Neural cell (in vitro differentiated cells): ENCODE measurements around the gene SMAD7. TPM values are rescaled to one million over a fixed set of nuclear protein-coding genes. Genes with fewer than 3 reads are reported as not detected.

Experiments
- H2AFZ ChIP-seq: fragments of 200-600, 300-800 bp; sonication (generic), shearing (Covaris generic); 2 replicates; pipeline ENCODE4 v1.6.0; 2014; ENCODE audit warnings: low read depth, mild to moderate bottlenecking, antibody characterized with exemption, low read length, moderate library complexity
- H3F3A ChIP-seq: fragments of 200-600 bp; shearing (Covaris generic); 2 replicates; pipeline ENCODE4 v1.6.1; 2016; ENCODE audit warnings: mild to moderate bottlenecking, moderate library complexity, mixed read lengths, antibody characterized with exemption, low read length; ENCODE audit not compliant: insufficient read depth, poor library complexity, severe bottlenecking
- H3K27ac ChIP-seq: fragments of 200-600, 300-800 bp; sonication (generic), shearing (Covaris generic); 2 replicates; pipeline ENCODE4 v1.5.1; 2014; ENCODE audit warnings: mild to moderate bottlenecking, low read length, moderate library complexity
- H3K27me3 ChIP-seq: fragments of 300-800, 200-600 bp; sonication (generic), shearing (Covaris generic); 2 replicates; pipeline ENCODE4 v1.6.0; 2014; ENCODE audit warnings: mild to moderate bottlenecking, low read depth, low read length, moderate library complexity; ENCODE audit not compliant: insufficient read depth
- H3K36me3 ChIP-seq: fragments of 300-800, 200-600 bp; sonication (generic), shearing (Covaris generic); 2 replicates; pipeline ENCODE4 v1.5.1; 2014; ENCODE audit warnings: mild to moderate bottlenecking, antibody characterized with exemption, low read length, moderate library complexity; ENCODE audit not compliant: insufficient read depth
- H3K4me2 ChIP-seq: fragments of 300-800, 200-600 bp; sonication (generic), shearing (Covaris generic); 2 replicates; pipeline ENCODE4 v1.6.0; 2014; ENCODE audit warnings: mild to moderate bottlenecking, low read length
- H3K4me3 ChIP-seq: fragments of 300-800, 200-600 bp; sonication (generic), shearing (Covaris generic); 2 replicates; pipeline ENCODE4 v1.5.1; 2014; ENCODE audit warnings: mild to moderate bottlenecking, low read length, moderate library complexity
- H3K79me2 ChIP-seq: fragments of 200-600 bp; shearing (Covaris generic); replicated peaks from 2 replicates; pipeline ENCODE4 v1.6.0; 2014; ENCODE audit warnings: mild to moderate bottlenecking, low read length, moderate library complexity; ENCODE audit not compliant: insufficient read depth
- H3K9ac ChIP-seq: fragments of 300-800, 200-600 bp; sonication (generic), shearing (Covaris generic); 2 replicates; pipeline ENCODE4 v1.6.1; 2016; ENCODE audit warnings: mild to moderate bottlenecking, low read length, mixed read lengths
- H3K9me2 ChIP-seq: fragments of 200-600 bp; shearing (Covaris generic); 2 replicates; pipeline ENCODE4 v1.6.1; 2016; ENCODE audit warnings: mild to moderate bottlenecking, low read length, mixed read lengths; ENCODE audit not compliant: insufficient read depth
- H3K9me3 ChIP-seq: fragments of 200-600, 300-800 bp; sonication (generic), shearing (Covaris generic); 2 replicates; pipeline ENCODE4 v1.6.1; 2016; ENCODE audit warnings: mild to moderate bottlenecking, mixed run types, low read length, moderate library complexity, mixed read lengths
- H4K20me1 ChIP-seq: fragments of 200-600 bp; shearing (Covaris generic); 2 replicates; pipeline ENCODE4 v1.6.1; 2016; ENCODE audit warnings: mild to moderate bottlenecking, mixed run types; ENCODE audit not compliant: insufficient read depth
- CTCF ChIP-seq: fragments of 450-650 bp; IDR thresholded peaks from 2 replicates; pipeline ENCODE4 v1.5.1; 2014; ENCODE audit warnings: antibody characterized with exemption, mild to moderate bottlenecking, moderate library complexity; ENCODE audit not compliant: poor library complexity, severe bottlenecking
- EP300 ChIP-seq: fragments of 450-650 bp; conservative IDR thresholded peaks from 2 replicates; pipeline ENCODE4 v1.6.1; 2014; ENCODE audit warnings: antibody characterized with exemption, mild to moderate bottlenecking, moderate library complexity; ENCODE audit not compliant: poor library complexity, severe bottlenecking
- EZH2 ChIP-seq: fragments of 200-600, 300-800 bp; shearing (Covaris generic), sonication (generic); IDR thresholded peaks from 2 replicates; pipeline ENCODE4 v1.6.1; 2014; ENCODE audit warnings: antibody characterized with exemption, low read length, borderline replicate concordance, mild to moderate bottlenecking; ENCODE audit not compliant: insufficient read depth, poor library complexity, severe bottlenecking
- MXI1 ChIP-seq: fragments of 450-650 bp; conservative IDR thresholded peaks from 2 replicates; pipeline ENCODE4 v1.6.1; 2014; ENCODE audit warnings: antibody characterized with exemption, mild to moderate bottlenecking; ENCODE audit not compliant: poor library complexity, severe bottlenecking
- POLR2AphosphoS5 ChIP-seq: IDR thresholded peaks from 2 replicates; pipeline ENCODE4 v1.6.1; 2012
- RAD21 ChIP-seq: fragments of 450-650 bp; conservative IDR thresholded peaks from 2 replicates; pipeline ENCODE4 v1.6.1; 2014; ENCODE audit warnings: antibody characterized with exemption, mild to moderate bottlenecking, moderate library complexity
- REST ChIP-seq: IDR thresholded peaks from 2 replicates; pipeline ENCODE4 v1.6.1; 2012; ENCODE audit warnings: borderline replicate concordance
- SMC3 ChIP-seq: fragments of 450-650 bp; conservative IDR thresholded peaks from 2 replicates; pipeline ENCODE4 v1.6.1; 2014; ENCODE audit warnings: antibody characterized with exemption, mild to moderate bottlenecking, moderate library complexity; ENCODE audit not compliant: poor library complexity
- TAF1 ChIP-seq: IDR thresholded peaks from 2 replicates; pipeline ENCODE4 v1.6.1; 2012; ENCODE audit warnings: low read depth
- polyA plus RNA-seq: library from polyadenylated mRNA; depleted of rRNA; stranded (reverse); fragments of >200 nt; gene quantifications from 2 replicates; pipeline ENCODE4 v1.2.3, GENCODE V29; 2014

Gene SMAD7
- polyA plus RNA-seq, 1 donor from 2014 or later: 3.8 TPM

DNA sequence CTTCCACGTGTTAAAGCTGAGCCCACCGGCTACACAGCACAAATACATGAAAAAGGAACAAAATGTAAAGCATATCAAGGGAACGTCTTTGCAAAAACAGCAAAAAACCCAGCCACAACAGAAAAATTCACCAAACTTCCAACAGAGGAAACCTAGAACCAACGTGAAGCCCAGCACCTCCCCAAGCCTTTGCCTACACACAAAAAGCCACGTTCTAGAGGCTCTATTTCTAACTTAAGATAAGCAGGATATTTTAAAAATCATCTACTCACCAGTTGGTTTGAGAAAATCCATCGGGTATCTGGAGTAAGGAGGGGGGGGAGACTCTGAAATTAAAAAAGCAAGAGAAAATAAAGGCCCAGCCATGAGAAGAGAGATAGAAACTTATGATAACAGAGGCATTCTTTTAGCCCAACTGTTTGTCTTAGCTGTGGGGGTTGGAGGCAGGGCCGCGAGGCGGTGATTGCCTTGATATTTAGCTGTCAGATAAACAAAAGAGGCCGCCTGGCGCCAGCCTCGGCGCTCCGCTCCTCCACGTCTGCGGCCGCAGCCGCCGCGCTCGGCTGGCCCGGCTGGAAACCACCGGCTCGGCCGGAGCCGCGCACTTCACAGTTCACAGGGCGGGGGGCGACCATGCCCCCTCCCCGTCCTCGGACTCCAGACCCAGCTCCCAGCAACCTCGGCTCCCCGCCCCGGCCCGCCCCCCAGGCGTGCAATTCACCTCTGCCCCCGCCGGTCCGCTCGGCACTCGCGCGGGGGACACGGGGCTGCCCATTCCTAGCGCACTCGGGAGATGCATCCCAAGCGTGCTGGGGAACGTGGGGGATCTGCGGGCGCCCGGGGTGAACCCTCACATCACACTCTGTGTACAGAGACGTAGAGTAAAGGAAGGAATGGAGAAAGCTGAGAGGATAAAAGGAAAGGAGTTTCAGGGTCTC lies 2.4 kb downstream of the SMAD7 start:
- H3K79me2 ChIP-seq: peaks cover 53% of the 10 kb centered on the region
- no peak overlapping the region for H2AFZ ChIP-seq
- no peaks in the 10 kb centered on the region for H3K9me2 ChIP-seq
- peaks cover 11% of the 10 kb centered on the region for H3K27me3 ChIP-seq
- H3K9ac ChIP-seq: peak overlapping the region; percentile 63
- H3K36me3 ChIP-seq: no peaks in the 10 kb centered on the region
- no peaks in the 10 kb centered on the region for H4K20me1 ChIP-seq
- peak overlapping the region; percentile 62 for H3K4me2 ChIP-seq
- H3K9me3 ChIP-seq: no peaks in the 10 kb centered on the region
- peaks cover 4% of the 10 kb centered on the region for H3F3A ChIP-seq
- peak overlapping the region; percentile 76 for H3K4me3 ChIP-seq
- H3K27ac ChIP-seq: no peak overlapping the region
- TF ChIP-seq RAD21: peak; percentile 12
- peak; percentile 31 for TF ChIP-seq SMC3
- TF ChIP-seq POLR2AphosphoS5: no peak
- no peak for TF ChIP-seq TAF1
- no peak for TF ChIP-seq REST
- no peak for TF ChIP-seq MXI1

DNA sequence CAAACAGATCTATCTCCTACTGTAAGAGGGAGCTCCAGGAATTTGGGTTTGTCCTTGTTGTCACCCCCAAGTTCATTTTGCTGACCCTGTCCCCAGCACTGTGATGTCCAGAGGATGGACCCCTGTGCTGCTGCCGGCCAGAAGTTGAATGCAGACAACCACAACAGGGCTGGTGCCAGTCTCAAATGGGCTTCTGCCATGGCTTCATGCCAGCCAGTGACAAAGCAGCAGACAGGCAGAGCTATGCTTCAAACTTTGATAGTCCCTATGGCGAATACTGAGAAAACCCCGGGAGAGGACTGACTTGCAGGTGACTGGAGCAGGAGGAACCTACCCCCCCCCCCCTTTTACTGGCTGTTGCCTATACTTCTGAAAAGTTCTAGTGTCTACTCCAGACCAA lies 3.2 kb downstream of the SMAD7 start:
- Histone ChIP-seq H3K9me3 (no peaks in the 10 kb centered on the region), H3F3A (peaks cover 4% of the 10 kb centered on the region), H2AFZ (no peak overlapping the region), H3K9ac (peak overlapping the region; percentile 63), H3K27me3 (peaks cover 11% of the 10 kb centered on the region), H3K4me3 (peak overlapping the region; percentile 76), H3K4me2 (no peak overlapping the region), H3K36me3 (no peaks in the 10 kb centered on the region), H3K79me2 (peaks cover 53% of the 10 kb centered on the region), H3K27ac (no peak overlapping the region), H3K9me2 (no peaks in the 10 kb centered on the region), H4K20me1 (no peaks in the 10 kb centered on the region)
- TF ChIP-seq EZH2 (no peak), REST (no peak), POLR2AphosphoS5 (no peak), TAF1 (no peak), MXI1 (no peak), RAD21 (no peak), CTCF (no peak), EP300 (no peak), SMC3 (no peak)
